Measurements from ENCODE around the gene PIK3R1. TPM values are rescaled to one million over a fixed set of nuclear protein-coding genes. Genes with fewer than 3 reads are reported as not detected.

PIK3R1 gene
- total RNA-seq, 1 experiment from 2014 or later, result 47.8 TPM

GRCh38 chr5:68170826-68171558 is 44.6 kb upstream of the PIK3R1 start:
- Mint-ChIP-seq H3K4me3 (ENCODE audit: unreplicated experiment) (no peak overlapping the region), H3K36me3 (ENCODE audit: insufficient read depth, unreplicated experiment) (no peaks in the 10 kb centered on the region), H3K27ac (ENCODE audit: unreplicated experiment) (no peak overlapping the region), H3K9me3 (ENCODE audit: unreplicated experiment) (no peaks in the 10 kb centered on the region), H3K27me3 (ENCODE audit: insufficient read depth, unreplicated experiment) (no peaks in the 10 kb centered on the region), H3K4me1 (ENCODE audit: low read depth, unreplicated experiment) (peaks cover 10% of the 10 kb centered on the region)
- BruUV-seq (replicated peaks), result no TSS peak
- ChIA-PET CTCF (no interaction called here), POLR2A (no interaction called here)
- Histone ChIP-seq H3K4me1 (no peaks in the 10 kb centered on the region), H3K36me3 (ENCODE audit: control insufficient read depth, insufficient read depth, low read length) (no peaks in the 10 kb centered on the region), H3K27me3 (replicated peaks; ENCODE audit: control insufficient read depth, insufficient read depth, low read length) (no peaks in the 10 kb centered on the region), H3K4me3 (ENCODE audit: low read depth, low read length) (no peak overlapping the region), H3K9me3 (0 out of 2 replicates have a peak, but pooled peaks cover 3% of the 10 kb centered on the region)
- intact Hi-C loops (cut with micrococcal nuclease; ENCODE audit: unreplicated experiment), result no loop called here
- DNase-seq, result no peak
- TF ChIP-seq CTCF (IDR thresholded peaks at IDR 0.05; ENCODE audit: insufficient read depth in 1 of 2, low read depth in 1 of 2, low read length in 1 of 2, severe bottlenecking in 1 of 2, unreplicated experiment in 1 of 2), result no peak

GRCh38 chr5:68172314-68172713 is 43.2 kb upstream of the PIK3R1 start:
- peaks cover 10% of the 10 kb centered on the region for H3K4me1 Mint-ChIP-seq (ENCODE audit: low read depth, unreplicated experiment)
- H3K4me1 ChIP-seq, result 0 out of 2 replicates have a peak, but pooled peaks cover 2% of the 10 kb centered on the region
- no peaks in the 10 kb centered on the region for H3K9me3 ChIP-seq
- no peaks in the 10 kb centered on the region for H3K27me3 ChIP-seq (replicated peaks; ENCODE audit: control insufficient read depth, insufficient read depth, low read length)
- no peaks in the 10 kb centered on the region for H3K9me3 Mint-ChIP-seq (ENCODE audit: unreplicated experiment)
- no peaks in the 10 kb centered on the region for H3K36me3 ChIP-seq (ENCODE audit: control insufficient read depth, insufficient read depth, low read length)
- H3K4me3 Mint-ChIP-seq (ENCODE audit: unreplicated experiment), result no peak overlapping the region
- no TSS peak for BruUV-seq (replicated peaks)
- H3K27me3 Mint-ChIP-seq (ENCODE audit: insufficient read depth, unreplicated experiment), result no peaks in the 10 kb centered on the region
- ChIA-PET CTCF (no interaction called here), POLR2A (no interaction called here)
- intact Hi-C loops (cut with micrococcal nuclease; ENCODE audit: unreplicated experiment), result no loop called here
- H3K4me3 ChIP-seq (ENCODE audit: low read depth, low read length), result no peak overlapping the region
- no peak for DNase-seq
- no peak overlapping the region for H3K27ac Mint-ChIP-seq (ENCODE audit: unreplicated experiment)
- no peak for TF ChIP-seq CTCF (IDR thresholded peaks at IDR 0.05; ENCODE audit: insufficient read depth in 1 of 2, low read depth in 1 of 2, low read length in 1 of 2, severe bottlenecking in 1 of 2, unreplicated experiment in 1 of 2)
- H3K36me3 Mint-ChIP-seq (ENCODE audit: insufficient read depth, unreplicated experiment), result no peaks in the 10 kb centered on the region

- Mint-ChIP-seq H3K27ac (ENCODE audit: unreplicated experiment) (no peak overlapping the region), H3K4me3 (ENCODE audit: unreplicated experiment) (no peak overlapping the region), H3K36me3 (ENCODE audit: insufficient read depth, unreplicated experiment) (no peaks in the 10 kb centered on the region), H3K9me3 (ENCODE audit: unreplicated experiment) (no peaks in the 10 kb centered on the region), H3K4me1 (ENCODE audit: low read depth, unreplicated experiment) (peaks cover 10% of the 10 kb centered on the region), H3K27me3 (ENCODE audit: insufficient read depth, unreplicated experiment) (no peaks in the 10 kb centered on the region)
- Histone ChIP-seq H3K4me1 (0 out of 2 replicates have a peak, but pooled peaks cover 5% of the 10 kb centered on the region), H3K9me3 (no peaks in the 10 kb centered on the region), H3K27me3 (replicated peaks; ENCODE audit: control insufficient read depth, insufficient read depth, low read length) (no peaks in the 10 kb centered on the region), H3K4me3 (ENCODE audit: low read depth, low read length) (no peak overlapping the region), H3K36me3 (ENCODE audit: control insufficient read depth, insufficient read depth, low read length) (no peaks in the 10 kb centered on the region)
- POLR2A ChIA-PET, result no interaction called here
- no peak for TF ChIP-seq CTCF (IDR thresholded peaks at IDR 0.05; ENCODE audit: insufficient read depth in 1 of 2, low read depth in 1 of 2, low read length in 1 of 2, severe bottlenecking in 1 of 2, unreplicated experiment in 1 of 2)
- DNase-seq, result no peak
- CTCF ChIA-PET, result no interaction called here
- intact Hi-C loops (cut with micrococcal nuclease; ENCODE audit: unreplicated experiment), result no loop called here
- no TSS peak for BruUV-seq (replicated peaks)
These were observed 42.5 kb upstream of the PIK3R1 start for GRCh38 chr5:68173007-68173406.
